Mesenchymal stem cell (in vitro differentiated cells and primary cell): ENCODE data around the gene DCAF16.

ENCODE experiments used
- DNase-seq: peaks from one replicate; pipeline ENCODE4 v3.0.0-alpha.2; 2013
- H2AFZ ChIP-seq: one replicate; pipeline ENCODE4 v1.6.1; 2013; ENCODE audit warnings: low read depth, mild to moderate bottlenecking, control low read depth, inconsistent platforms, low read length, moderate library complexity
- H2AK5ac ChIP-seq: 2 replicates; pipeline ENCODE4 v1.6.1; 2013; ENCODE audit warnings: low read length, moderate library complexity, mild to moderate bottlenecking, inconsistent platforms; ENCODE audit not compliant: severe bottlenecking
- H2BK120ac ChIP-seq: one replicate; pipeline ENCODE4 v1.6.1; 2013; ENCODE audit warnings: low read depth, mild to moderate bottlenecking, inconsistent platforms, low read length, moderate library complexity
- H2BK12ac ChIP-seq, 2 experiments: one replicate each; pipeline ENCODE4 v1.6.1; 2013; ENCODE audit warnings: inconsistent platforms in 2 of 2, low read length in 2 of 2, mild to moderate bottlenecking in 2 of 2, moderate library complexity in 2 of 2, control low read depth in 1 of 2
- H2BK15ac ChIP-seq: one replicate; pipeline ENCODE4 v1.6.1; 2013; ENCODE audit warnings: mild to moderate bottlenecking, low read depth, inconsistent platforms; ENCODE audit not compliant: poor library complexity, severe bottlenecking
- H2BK5ac ChIP-seq: 2 replicates; pipeline ENCODE4 v1.6.1; 2013; ENCODE audit warnings: low read depth, mild to moderate bottlenecking, low read length, control low read depth, inconsistent platforms; ENCODE audit not compliant: poor library complexity, severe bottlenecking
- H3K14ac ChIP-seq, 2 experiments: one replicate each; pipeline ENCODE4 v1.6.1; 2013; ENCODE audit warnings: inconsistent platforms in 2 of 2, low read length in 2 of 2, control low read depth in 1 of 2, mild to moderate bottlenecking in 1 of 2, moderate library complexity in 1 of 2
- H3K18ac ChIP-seq, 2 experiments: one replicate each; pipeline ENCODE4 v1.6.1; 2013; ENCODE audit warnings: inconsistent platforms in 2 of 2, low read length in 2 of 2, control low read depth in 1 of 2, low read depth in 1 of 2, mild to moderate bottlenecking in 1 of 2
- H3K23ac ChIP-seq, 2 experiments: one replicate each; pipeline ENCODE4 v1.6.1; 2013; ENCODE audit warnings: inconsistent platforms in 2 of 2, low read length in 2 of 2, mild to moderate bottlenecking in 2 of 2, moderate library complexity in 2 of 2, control low read depth in 1 of 2
- H3K27ac ChIP-seq: 2 replicates; pipeline ENCODE4 v1.5.1; 2013; ENCODE audit warnings: mild to moderate bottlenecking, moderate library complexity, low read length, control low read depth, inconsistent platforms; ENCODE audit not compliant: poor library complexity, severe bottlenecking
- H3K27me3 ChIP-seq, 2 experiments: 2 replicates each; pipeline versions ENCODE4 v1.6.1 to v1.7.0; 2013; ENCODE audit warnings: low read length in 2 of 2, mild to moderate bottlenecking in 2 of 2, moderate library complexity in 2 of 2, control low read depth in 1 of 2, inconsistent platforms in 1 of 2; ENCODE audit not compliant: control insufficient read depth in 1 of 2, insufficient read depth in 1 of 2
- H3K36me3 ChIP-seq, 2 experiments: 2 replicates each; pipeline versions ENCODE4 v1.6.1 to v1.7.0; 2013; ENCODE audit warnings: low read length in 2 of 2, control low read depth in 1 of 2, inconsistent platforms in 1 of 2, low read depth in 1 of 2, mild to moderate bottlenecking in 1 of 2; ENCODE audit not compliant: insufficient read depth in 2 of 2, control insufficient read depth in 1 of 2
- H3K4ac ChIP-seq, 2 experiments: one replicate each; pipeline ENCODE4 v1.6.1; 2013; ENCODE audit warnings: inconsistent platforms in 2 of 2, low read length in 2 of 2, mild to moderate bottlenecking in 2 of 2, moderate library complexity in 2 of 2, control low read depth in 1 of 2, low read depth in 1 of 2
- H3K4me1 ChIP-seq: 2 replicates; pipeline ENCODE4 v1.6.1; 2013; ENCODE audit warnings: low read depth, low read length, control low read depth; ENCODE audit not compliant: control insufficient read depth, insufficient read depth
- H3K4me2 ChIP-seq: 2 replicates; pipeline ENCODE4 v1.6.1; 2013; ENCODE audit warnings: low read length, mild to moderate bottlenecking, inconsistent platforms; ENCODE audit not compliant: poor library complexity, severe bottlenecking
- H3K4me3 ChIP-seq, 2 experiments: 2 replicates each; pipeline versions ENCODE4 v1.5.1 to v1.7.0; 2013; ENCODE audit warnings: low read length in 2 of 2, mild to moderate bottlenecking in 2 of 2, control low read depth in 1 of 2, low read depth in 1 of 2; ENCODE audit not compliant: insufficient read depth in 1 of 2
- H3K79me1 ChIP-seq: replicated peaks from 2 replicates; pipeline ENCODE4 v1.6.1; 2013; ENCODE audit warnings: mild to moderate bottlenecking, control low read depth, low read length, inconsistent platforms; ENCODE audit not compliant: poor library complexity, severe bottlenecking
- H3K9ac ChIP-seq: 2 replicates; pipeline ENCODE4 v1.7.0; 2013; ENCODE audit warnings: mild to moderate bottlenecking, low read length, moderate library complexity
- H3K9me3 ChIP-seq: 2 replicates; pipeline ENCODE4 v1.7.0; 2013; ENCODE audit warnings: mild to moderate bottlenecking, low read length; ENCODE audit not compliant: control insufficient read depth
- H4K8ac ChIP-seq: one replicate; pipeline ENCODE4 v1.6.1; 2013; ENCODE audit warnings: inconsistent platforms, mild to moderate bottlenecking, low read length, moderate library complexity
- H4K91ac ChIP-seq: one replicate; pipeline ENCODE4 v1.6.1; 2013; ENCODE audit warnings: mild to moderate bottlenecking, low read length, inconsistent platforms
- WGBS: methylation state at CpG from one replicate; pipeline ENCODE4 v1.1.7; 2013; ENCODE audit warnings: mixed read lengths; 5-methylcytosine and 5-hydroxymethylcytosine counted together

The DCAF16 gene

GRCh38 chr4:17778431-17778830 lies 32.1 kb downstream of the DCAF16 start:
- H4K91ac ChIP-seq: no peak overlapping the region
- no peak overlapping the region for H3K4me2 ChIP-seq
- no peak overlapping the region for H3K27ac ChIP-seq
- no peak overlapping the region for H2AK5ac ChIP-seq
- no peak overlapping the region for H3K9ac ChIP-seq
- H4K8ac ChIP-seq: no peak overlapping the region
- H3K9me3 ChIP-seq: no peaks in the 10 kb centered on the region
- H2BK120ac ChIP-seq: no peak overlapping the region
- no peak overlapping the region for H3K4ac ChIP-seq
- WGBS: 72% methylated on average over 3 of the region's 3 CpGs
- no peaks in the 10 kb centered on the region for H3K79me1 ChIP-seq
- no peak for DNase-seq
- no peak overlapping the region for H2BK5ac ChIP-seq
- no peaks in the 10 kb centered on the region for H3K36me3 ChIP-seq
- no peak overlapping the region for H3K23ac ChIP-seq
- no peak overlapping the region for H2BK12ac ChIP-seq
- H2AFZ ChIP-seq: no peak overlapping the region
- no peak overlapping the region for H3K18ac ChIP-seq
- no peak overlapping the region for H3K14ac ChIP-seq
- no peak overlapping the region for H2BK15ac ChIP-seq
- H3K27me3 ChIP-seq: peaks cover 31% of the 10 kb centered on the region in 2 experiments
- H3K4me1 ChIP-seq: peaks cover 14% of the 10 kb centered on the region
- no peak overlapping the region for H3K4me3 ChIP-seq

- Histone ChIP-seq H3K4me3 (no peak overlapping the region), H2BK15ac (no peak overlapping the region), H3K4ac (no peak overlapping the region), H3K79me1 (no peaks in the 10 kb centered on the region), H2BK12ac (no peak overlapping the region), H2AK5ac (no peak overlapping the region), H3K27me3 (peaks cover 0 to 4% of the 10 kb centered on the region in 2 experiments), H2BK120ac (no peak overlapping the region), H3K36me3 (no peaks in the 10 kb centered on the region), H3K27ac (no peak overlapping the region), H3K23ac (no peak overlapping the region), H3K14ac (no peak overlapping the region), H3K4me1 (no peaks in the 10 kb centered on the region), H3K18ac (no peak overlapping the region), H3K9ac (no peak overlapping the region), H4K91ac (no peak overlapping the region), H2AFZ (no peak overlapping the region), H3K4me2 (no peak overlapping the region), H2BK5ac (no peak overlapping the region), H4K8ac (no peak overlapping the region), H3K9me3 (no peaks in the 10 kb centered on the region)
- 86% methylated on average over 8 of the region's 10 CpGs for WGBS
- no peak for DNase-seq
These were observed 37.3 kb downstream of the DCAF16 start for GRCh38 chr4:17773135-17773698.

GRCh38 chr4:17771284-17771908 lies 39.2 kb downstream of the DCAF16 start:
- Histone ChIP-seq H3K9ac (no peak overlapping the region), H3K4me1 (no peaks in the 10 kb centered on the region), H3K27me3 (peaks cover 0 to 4% of the 10 kb centered on the region in 2 experiments), H2BK120ac (no peak overlapping the region), H2BK12ac (no peak overlapping the region), H2BK5ac (no peak overlapping the region), H3K36me3 (no peaks in the 10 kb centered on the region), H3K9me3 (no peaks in the 10 kb centered on the region), H3K4me2 (no peak overlapping the region), H3K23ac (no peak overlapping the region), H2AK5ac (no peak overlapping the region), H3K27ac (no peak overlapping the region), H3K4ac (no peak overlapping the region), H4K91ac (no peak overlapping the region), H4K8ac (no peak overlapping the region), H3K18ac (no peak overlapping the region), H3K14ac (no peak overlapping the region), H2BK15ac (no peak overlapping the region), H2AFZ (no peak overlapping the region), H3K4me3 (no peak overlapping the region), H3K79me1 (no peaks in the 10 kb centered on the region)
- DNase-seq: no peak
- WGBS: 83% methylated on average over 7 of the region's 8 CpGs

GRCh38 chr4:17770845-17771244 lies 39.7 kb downstream of the DCAF16 start:
- Histone ChIP-seq H3K4ac (no peak overlapping the region), H2BK12ac (no peak overlapping the region), H2BK120ac (no peak overlapping the region), H4K8ac (no peak overlapping the region), H3K9ac (no peak overlapping the region), H3K27me3 (peaks cover 0 to 4% of the 10 kb centered on the region in 2 experiments), H3K9me3 (no peaks in the 10 kb centered on the region), H2BK5ac (no peak overlapping the region), H4K91ac (no peak overlapping the region), H2AFZ (no peak overlapping the region), H2AK5ac (no peak overlapping the region), H3K14ac (no peak overlapping the region), H2BK15ac (no peak overlapping the region), H3K23ac (no peak overlapping the region), H3K4me3 (no peak overlapping the region), H3K79me1 (no peaks in the 10 kb centered on the region), H3K27ac (no peak overlapping the region), H3K4me2 (no peak overlapping the region), H3K4me1 (no peaks in the 10 kb centered on the region), H3K18ac (no peak overlapping the region), H3K36me3 (no peaks in the 10 kb centered on the region)
- no peak for DNase-seq
- 93% methylated on average over 3 of the region's 4 CpGs for WGBS
